GM23248 (cell line): ENCODE results near the gene RILP. TPM values are rescaled to one million over a fixed set of nuclear protein-coding genes. Genes with fewer than 3 reads are reported as not detected.
A peak's percentile ranks its signal among the peaks of the same experiment; 100 is the strongest.

Experiments used
- DNase-seq: peaks from one replicate; pipeline ENCODE4 v3.0.0-alpha.2; 2015
- H2AFZ ChIP-seq: fragments of 200-600 bp; sonication (generic); 2 replicates; pipeline ENCODE4 v1.6.1; 2016; ENCODE audit warnings: antibody characterized with exemption
- H3F3A ChIP-seq: fragments of 200-600 bp; sonication (generic); 2 replicates; pipeline ENCODE4 v1.6.1; 2016; ENCODE audit warnings: mild to moderate bottlenecking, antibody characterized with exemption, mixed run types; ENCODE audit not compliant: insufficient read depth
- H3K27ac ChIP-seq: fragments of 200-600 bp; sonication (generic); 2 replicates; pipeline ENCODE4 v1.5.1; 2016; ENCODE audit warnings: mild to moderate bottlenecking
- H3K27me3 ChIP-seq: fragments of 200-600 bp; sonication (generic); replicated peaks from 2 replicates; pipeline ENCODE4 v1.6.1; 2016; ENCODE audit warnings: mild to moderate bottlenecking; ENCODE audit not compliant: insufficient read depth
- H3K36me3 ChIP-seq: fragments of 200-600 bp; sonication (generic); 2 replicates; pipeline ENCODE4 v1.6.1; 2016; ENCODE audit warnings: low read depth, mild to moderate bottlenecking
- H3K4me1 ChIP-seq: fragments of 200-600 bp; sonication (generic); 2 replicates; pipeline ENCODE4 v1.6.1; 2016; ENCODE audit warnings: mild to moderate bottlenecking; ENCODE audit not compliant: insufficient read depth
- H3K4me2 ChIP-seq: fragments of 200-600 bp; sonication (generic); one replicate; pipeline ENCODE4 v1.6.1; 2016; ENCODE audit warnings: mild to moderate bottlenecking; ENCODE audit not compliant: unreplicated experiment
- H3K4me3 ChIP-seq: fragments of 200-600 bp; sonication (generic); 2 replicates; pipeline ENCODE4 v1.5.1; 2016; ENCODE audit warnings: mild to moderate bottlenecking
- H3K79me2 ChIP-seq: fragments of 200-600 bp; sonication (generic); 2 replicates; pipeline ENCODE4 v1.6.1; 2016; ENCODE audit warnings: mild to moderate bottlenecking; ENCODE audit not compliant: insufficient read depth
- H3K9ac ChIP-seq: fragments of 200-600 bp; sonication (generic); 2 replicates; pipeline ENCODE4 v1.6.1; 2016; ENCODE audit warnings: mild to moderate bottlenecking
- H3K9me2 ChIP-seq: fragments of 200-600 bp; sonication (generic); 2 replicates; pipeline ENCODE4 v1.6.1; 2016; ENCODE audit warnings: mixed run types, mild to moderate bottlenecking, moderate library complexity; ENCODE audit not compliant: insufficient read depth
- H3K9me3 ChIP-seq: fragments of 200-600 bp; sonication (generic); one replicate; pipeline ENCODE4 v1.6.1; 2017; ENCODE audit warnings: low read depth
- H4K20me1 ChIP-seq: fragments of 200-600 bp; sonication (generic); 2 replicates; pipeline ENCODE4 v1.6.0; 2016; ENCODE audit not compliant: insufficient read depth
- EZH2 ChIP-seq: fragments of 200-600 bp; sonication (generic); IDR thresholded peaks from 2 replicates; pipeline ENCODE4 v1.6.1; 2018; ENCODE audit warnings: antibody characterized with exemption, mild to moderate bottlenecking; ENCODE audit not compliant: insufficient read depth, poor library complexity, severe bottlenecking
- EZH2phosphoT487 ChIP-seq: fragments of 200-600 bp; sonication (generic); IDR thresholded peaks from 2 replicates; pipeline ENCODE4 v1.6.1; 2018; ENCODE audit warnings: antibody characterized with exemption, moderate library complexity, mild to moderate bottlenecking, low read depth; ENCODE audit not compliant: insufficient read depth
- WGBS, 2 experiments: methylation state at CpG; one replicate each; pipeline ENCODE4 v1.1.6; 2015 to 2017; ENCODE audit warnings: low lambda C conversion rate in 2 of 2, low coverage in 1 of 2; ENCODE audit errors: missing lambda C conversion rate in 2 of 2; 5-methylcytosine and 5-hydroxymethylcytosine counted together
- in situ Hi-C: fragments of 300-500 bp; cut with MboI; formaldehyde crosslinking; loops from 2 replicates; pipeline ENCODE4 v1.15.0; 2020
- polyA plus RNA-seq: library from polyadenylated mRNA; unstranded; fragments of >200 nt; fragmentation: Nextera tagmentation; extraction: Ambion mirVana; gene quantifications from 2 replicates; pipeline ENCODE4 v1.2.1, GENCODE V29; 2016
- total RNA-seq: library from RNA; depleted of rRNA; stranded (reverse); fragments of >200 nt; shearing (Covaris generic); gene quantifications from 2 replicates; pipeline ENCODE4 v1.2.3, GENCODE V29; 2014

Gene RILP
- total and polyA plus RNA-seq, 2 experiments from 2014 or later, result 6.5 to 27.6 TPM

DNA sequence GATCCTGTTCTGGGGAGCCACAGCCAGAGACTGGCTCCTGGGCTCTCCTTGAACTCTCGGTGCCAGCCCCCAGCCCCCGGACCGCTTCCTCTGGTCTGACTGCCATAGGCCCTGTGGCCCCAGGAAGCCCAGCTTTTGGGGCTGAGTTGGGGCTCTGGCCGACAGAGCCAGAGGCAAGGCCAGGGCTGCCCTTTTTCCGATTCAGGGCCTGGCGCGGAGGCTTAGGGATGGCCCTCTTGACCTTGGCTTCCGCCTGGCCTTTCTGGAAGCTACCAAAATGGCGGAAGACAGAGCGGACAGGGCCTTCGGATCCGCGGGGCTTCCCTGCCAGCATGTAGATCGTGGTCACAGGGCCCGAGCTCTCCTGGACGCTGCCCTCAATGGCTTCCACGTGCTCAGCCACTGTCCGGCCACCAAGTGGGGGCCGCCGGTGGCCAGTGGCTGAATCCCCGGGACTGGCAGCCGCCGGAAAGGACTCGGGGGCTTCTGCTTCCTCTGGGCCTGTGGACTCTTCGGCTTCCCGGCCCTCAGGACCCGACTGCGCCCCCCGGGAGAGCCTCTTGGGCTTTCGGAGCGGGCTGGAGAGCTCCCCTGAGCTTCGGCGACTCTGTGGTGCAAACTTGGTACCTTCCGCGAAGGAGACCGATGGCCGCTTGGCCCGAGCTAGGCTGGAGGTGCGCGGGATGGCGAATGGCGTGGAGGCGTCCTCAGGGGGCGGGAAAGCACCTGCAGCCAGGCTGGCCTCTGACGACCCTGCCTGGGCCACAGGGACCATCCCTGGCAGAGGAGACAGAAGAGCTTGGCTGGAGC lies 14.6 kb downstream of the RILP start:
- no peaks in the 10 kb centered on the region for H4K20me1 ChIP-seq
- WGBS, 2 experiments, result 92% methylated on average over 44 to 45 of the region's 45 CpGs
- no peaks in the 10 kb centered on the region for H3K4me1 ChIP-seq
- H3K9me3 ChIP-seq, result no peaks in the 10 kb centered on the region
- no peak overlapping the region for H3K4me2 ChIP-seq
- no peak overlapping the region for H2AFZ ChIP-seq
- H3K36me3 ChIP-seq, result no peaks in the 10 kb centered on the region
- TF ChIP-seq EZH2phosphoT487 (no peak), EZH2 (no peak)
- no peaks in the 10 kb centered on the region for H3K27me3 ChIP-seq
- no peak for DNase-seq
- no peak overlapping the region for H3K9ac ChIP-seq
- H3K9me2 ChIP-seq, result no peaks in the 10 kb centered on the region
- H3F3A ChIP-seq, result no peaks in the 10 kb centered on the region
- H3K27ac ChIP-seq, result no peak overlapping the region
- no peaks in the 10 kb centered on the region for H3K79me2 ChIP-seq
- H3K4me3 ChIP-seq, result no peak overlapping the region
- in situ Hi-C loops, result no loop called here

DNA sequence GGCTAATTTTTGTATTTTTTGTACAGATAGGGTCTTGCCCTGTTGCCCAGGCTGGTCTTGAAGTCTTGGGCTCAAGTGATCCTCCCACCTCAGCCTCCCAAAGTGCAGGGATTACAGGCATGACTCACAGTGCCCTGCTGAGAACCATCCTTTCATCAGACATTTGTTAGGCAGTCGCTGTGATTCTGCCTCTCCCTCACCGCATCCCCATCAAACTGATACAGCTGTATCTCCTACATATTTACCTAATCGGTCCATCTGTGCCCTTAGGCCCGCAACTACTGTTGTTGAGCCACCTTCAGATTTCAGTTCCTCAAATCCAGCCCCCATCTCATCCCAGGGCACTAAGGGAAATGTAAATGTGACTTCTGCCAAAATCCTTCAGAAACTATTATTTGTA lies 19.0 kb downstream of the RILP start:
- Histone ChIP-seq H3K79me2 (no peaks in the 10 kb centered on the region), H4K20me1 (no peaks in the 10 kb centered on the region), H3K4me3 (no peak overlapping the region), H3K9ac (no peak overlapping the region), H3K36me3 (no peaks in the 10 kb centered on the region), H3K4me1 (no peaks in the 10 kb centered on the region), H3K27ac (no peak overlapping the region), H3F3A (no peaks in the 10 kb centered on the region), H3K9me2 (no peaks in the 10 kb centered on the region), H2AFZ (no peak overlapping the region), H3K27me3 (no peaks in the 10 kb centered on the region), H3K4me2 (no peak overlapping the region), H3K9me3 (no peaks in the 10 kb centered on the region)
- TF ChIP-seq EZH2 (no peak), EZH2phosphoT487 (no peak)
- in situ Hi-C loops, result no loop called here
- peak; percentile 32 for DNase-seq
- 81 to 90% methylated on average over 4 of the region's 4 CpGs for WGBS, 2 experiments

GRCh38 chr17:1629504-1630310 lies 20.0 kb downstream of the RILP start:
- no peak overlapping the region for H3K27ac ChIP-seq
- peak; percentile 64 for DNase-seq

DNA sequence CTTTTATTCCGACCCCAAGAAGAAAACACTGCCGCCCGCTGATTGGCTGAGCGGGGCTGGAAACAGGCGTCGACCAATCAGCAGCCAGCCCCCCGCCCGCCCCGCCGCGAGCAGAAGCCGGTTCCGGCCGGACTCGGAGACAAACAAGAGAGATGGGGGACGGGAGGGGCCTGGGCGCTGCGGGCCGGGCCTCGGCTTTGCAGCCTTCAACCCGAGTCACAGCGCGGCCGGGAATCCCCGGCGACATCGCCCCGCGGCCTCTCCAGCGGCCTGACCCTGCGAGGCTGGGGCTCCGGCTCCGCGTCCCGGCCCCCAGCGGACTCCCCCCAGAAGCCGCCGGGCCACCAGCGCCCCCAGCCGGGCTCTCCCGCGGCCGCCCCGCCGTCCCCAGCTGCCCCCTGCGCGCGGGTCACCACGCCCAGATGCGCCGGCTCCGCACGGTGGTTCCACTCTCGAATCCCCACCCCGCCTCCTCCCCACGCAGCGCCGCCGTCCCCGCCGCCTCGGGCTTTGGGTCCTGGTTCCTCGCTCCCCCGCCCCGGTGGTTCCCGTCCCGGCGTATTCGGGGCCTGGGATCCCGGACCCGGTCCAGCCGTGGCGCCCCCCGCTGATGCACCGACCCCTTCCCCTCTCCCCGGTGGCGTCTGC lies 20.7 kb downstream of the RILP start:
- Histone ChIP-seq H2AFZ (peak overlapping the region; percentile 80), H3F3A (no peaks in the 10 kb centered on the region), H3K27me3 (no peaks in the 10 kb centered on the region), H3K9me2 (no peaks in the 10 kb centered on the region), H3K9ac (peak overlapping the region; percentile 93), H3K4me3 (peak overlapping the region; percentile 79), H3K27ac (peak overlapping the region; percentile 81), H4K20me1 (no peaks in the 10 kb centered on the region), H3K4me2 (peak overlapping the region; percentile 96), H3K36me3 (no peaks in the 10 kb centered on the region), H3K79me2 (no peaks in the 10 kb centered on the region), H3K4me1 (no peaks in the 10 kb centered on the region), H3K9me3 (no peaks in the 10 kb centered on the region)
- in situ Hi-C loops, result no loop called here
- 1% methylated on average over 20 to 56 of the region's 77 CpGs for WGBS, 2 experiments
- TF ChIP-seq EZH2phosphoT487 (no peak), EZH2 (no peak)
- DNase-seq, result peak; percentile 96

More at GRCh38 chr17:1629504-1630310, 20.0 kb downstream of the RILP start:
- Histone ChIP-seq H3K27me3 (no peaks in the 10 kb centered on the region), H3K9me2 (no peaks in the 10 kb centered on the region), H4K20me1 (no peaks in the 10 kb centered on the region), H3K4me3 (peak overlapping the region; percentile 79), H3F3A (no peaks in the 10 kb centered on the region), H3K36me3 (no peaks in the 10 kb centered on the region), H3K9me3 (no peaks in the 10 kb centered on the region), H3K79me2 (no peaks in the 10 kb centered on the region), H3K9ac (peak overlapping the region; percentile 93), H2AFZ (peak overlapping the region; percentile 80), H3K4me1 (no peaks in the 10 kb centered on the region), H3K4me2 (peak overlapping the region; percentile 96)
- 7 to 9% methylated on average over 43 to 45 of the region's 45 CpGs for WGBS, 2 experiments
- in situ Hi-C loops, result no loop called here
- TF ChIP-seq EZH2 (no peak), EZH2phosphoT487 (no peak)
